ENCODE results near the gene HNRNPC. TPM values are rescaled to one million over a fixed set of nuclear protein-coding genes. Genes with fewer than 3 reads are reported as not detected.
A peak's percentile ranks its signal among the peaks of the same experiment; 100 is the strongest.
"Not testable (repeated sequence)": the region's sequence is repeated elsewhere in the genome, so short reads cannot be mapped to it uniquely, and the experiment has no call there.

Gene HNRNPC
- total and polyA plus RNA-seq, 8 donors = 377 to 903 (median 765) TPM

GRCh38 chr14:21309956-21310355 is 40.7 kb upstream of the HNRNPC start:
- no peaks in the 10 kb centered on the region for H3K9me3 ChIP-seq
- intact Hi-C loops (cut with DNase I) = no loop called here
- TF ChIP-seq CTCF (IDR thresholded peaks at IDR 0.05) = no peak
- H3K36me3 ChIP-seq = no peaks in the 10 kb centered on the region
- peaks cover 0 to 13% of the 10 kb centered on the region in 2 donors for H3K4me1 ChIP-seq
- ATAC-seq (no peak), DNase-seq (no peak)
- no peak overlapping the region for H3K27ac ChIP-seq
- H3K4me3 ChIP-seq = no peak overlapping the region
- no peaks in the 10 kb centered on the region for H3K27me3 ChIP-seq

- H3K36me3 ChIP-seq = no peaks in the 10 kb centered on the region
- H3K27me3 ChIP-seq = no peaks in the 10 kb centered on the region
- DNase-seq = no peak
- ATAC-seq = peak; percentile 4
- no peaks in the 10 kb centered on the region for H3K9me3 ChIP-seq
- intact Hi-C loops (cut with DNase I) = no loop called here
- no peak for TF ChIP-seq CTCF (IDR thresholded peaks at IDR 0.05)
- H3K4me3 ChIP-seq = peak overlapping the region; percentile 10 to 34
- H3K4me1 ChIP-seq = peaks cover 0 to 13% of the 10 kb centered on the region in 2 donors
- H3K27ac ChIP-seq = peak overlapping the region; percentile 51 to 74
These were observed 40.0 kb upstream of the HNRNPC start for GRCh38 chr14:21309238-21309636.

GRCh38 chr14:21308479-21309237 is 39.4 kb upstream of the HNRNPC start:
- peak; percentile 93 for ATAC-seq
- Histone ChIP-seq H3K4me1 (peaks cover 0 to 13% of the 10 kb centered on the region in 2 donors), H3K4me3 (peak overlapping the region; percentile 10 to 34), H3K36me3 (no peaks in the 10 kb centered on the region), H3K27me3 (no peaks in the 10 kb centered on the region), H3K9me3 (no peaks in the 10 kb centered on the region), H3K27ac (peak overlapping the region; percentile 60 to 74)
- intact Hi-C loops (cut with DNase I) = no loop called here
- peak in 3 of 4 donors; percentile 42 to 85 (median 84) for DNase-seq
- no peak for TF ChIP-seq CTCF (IDR thresholded peaks at IDR 0.05)

GRCh38 chr14:21308132-21308478 is 38.9 kb upstream of the HNRNPC start:
- Histone ChIP-seq H3K27ac (peak overlapping the region; percentile 60 to 74), H3K36me3 (no peaks in the 10 kb centered on the region), H3K4me1 (peaks cover 0 to 13% of the 10 kb centered on the region in 2 donors), H3K27me3 (no peaks in the 10 kb centered on the region), H3K4me3 (peak overlapping the region in 1 of 2 donors; percentile 34), H3K9me3 (no peaks in the 10 kb centered on the region)
- TF ChIP-seq CTCF (IDR thresholded peaks at IDR 0.05) = no peak
- intact Hi-C loops (cut with DNase I) = no loop called here
- ATAC-seq (peak; percentile 82), DNase-seq (peak in 1 of 4 donors; percentile 10)

- intact Hi-C loops (cut with DNase I) = no loop called here
- ATAC-seq = no peak
- Histone ChIP-seq H3K27me3 (peaks cover 0 to under 1% of the 10 kb centered on the region in 2 donors), H3K9me3 (no peaks in the 10 kb centered on the region), H3K27ac (no peak overlapping the region), H3K4me1 (peaks cover 0 to 13% of the 10 kb centered on the region in 2 donors), H3K36me3 (no peaks in the 10 kb centered on the region), H3K4me3 (no peak overlapping the region)
- no peak for DNase-seq
- TF ChIP-seq CTCF (IDR thresholded peaks at IDR 0.05) = no peak
These were observed 38.4 kb upstream of the HNRNPC start for GRCh38 chr14:21307637-21308036.

GRCh38 chr14:21302836-21303140 is 33.5 kb upstream of the HNRNPC start:
- intact Hi-C loops (cut with DNase I); H3K9me3 ChIP-seq; ATAC-seq; H3K36me3 ChIP-seq; DNase-seq; H3K4me1 ChIP-seq; H3K4me3 ChIP-seq; H3K27ac ChIP-seq: not testable (repeated sequence)
- H3K27me3 ChIP-seq = peaks cover 7 to 40% of the 10 kb centered on the region in 2 donors
